ENCODE results near the gene CTIF. TPM values are rescaled to one million over a fixed set of nuclear protein-coding genes. Genes with fewer than 3 reads are reported as not detected.

Gene CTIF
- total RNA-seq, 2 donors from 2014 or later, result 30.6 to 61.2 TPM

DNA sequence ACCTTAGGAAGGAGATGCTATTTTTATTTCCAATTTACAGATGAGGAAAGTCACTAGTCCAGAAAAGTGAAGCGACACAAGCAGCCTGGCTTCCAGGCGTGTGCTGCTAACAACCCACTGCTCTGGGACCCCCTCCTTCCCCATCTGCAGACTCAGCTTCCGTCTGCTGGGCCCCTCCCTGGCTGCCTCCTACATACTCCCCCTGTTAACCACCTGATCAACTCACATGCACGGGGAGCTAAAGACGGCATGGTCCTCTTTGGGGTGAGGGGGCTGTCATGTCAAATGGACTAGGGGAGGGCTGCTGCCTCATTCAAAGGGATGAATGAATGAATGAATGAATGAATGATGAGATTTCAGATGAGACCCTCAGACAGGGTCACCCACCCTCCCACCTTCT is 184.2 kb downstream of the CTIF start:
- no peak overlapping the region for H3K4me3 ChIP-seq
- no peak for DNase-seq (ENCODE audit: low spot score)
- no peak overlapping the region for H3K27ac ChIP-seq
- H3K36me3 ChIP-seq, result peaks cover 5% of the 10 kb centered on the region
- H3K4me1 ChIP-seq, result peaks cover 0 to 43% of the 10 kb centered on the region in 2 donors
- H3K27me3 ChIP-seq, result no peaks in the 10 kb centered on the region
- TF ChIP-seq, protein P1, sequence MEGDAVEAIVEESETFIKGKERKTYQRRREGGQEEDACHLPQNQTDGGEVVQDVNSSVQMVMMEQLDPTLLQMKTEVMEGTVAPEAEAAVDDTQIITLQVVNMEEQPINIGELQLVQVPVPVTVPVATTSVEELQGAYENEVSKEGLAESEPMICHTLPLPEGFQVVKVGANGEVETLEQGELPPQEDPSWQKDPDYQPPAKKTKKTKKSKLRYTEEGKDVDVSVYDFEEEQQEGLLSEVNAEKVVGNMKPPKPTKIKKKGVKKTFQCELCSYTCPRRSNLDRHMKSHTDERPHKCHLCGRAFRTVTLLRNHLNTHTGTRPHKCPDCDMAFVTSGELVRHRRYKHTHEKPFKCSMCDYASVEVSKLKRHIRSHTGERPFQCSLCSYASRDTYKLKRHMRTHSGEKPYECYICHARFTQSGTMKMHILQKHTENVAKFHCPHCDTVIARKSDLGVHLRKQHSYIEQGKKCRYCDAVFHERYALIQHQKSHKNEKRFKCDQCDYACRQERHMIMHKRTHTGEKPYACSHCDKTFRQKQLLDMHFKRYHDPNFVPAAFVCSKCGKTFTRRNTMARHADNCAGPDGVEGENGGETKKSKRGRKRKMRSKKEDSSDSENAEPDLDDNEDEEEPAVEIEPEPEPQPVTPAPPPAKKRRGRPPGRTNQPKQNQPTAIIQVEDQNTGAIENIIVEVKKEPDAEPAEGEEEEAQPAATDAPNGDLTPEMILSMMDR (IDR thresholded peaks at IDR 0.05), result no peak
- peaks cover 0 to 8% of the 10 kb centered on the region in 2 donors for H3K9me3 ChIP-seq

DNA sequence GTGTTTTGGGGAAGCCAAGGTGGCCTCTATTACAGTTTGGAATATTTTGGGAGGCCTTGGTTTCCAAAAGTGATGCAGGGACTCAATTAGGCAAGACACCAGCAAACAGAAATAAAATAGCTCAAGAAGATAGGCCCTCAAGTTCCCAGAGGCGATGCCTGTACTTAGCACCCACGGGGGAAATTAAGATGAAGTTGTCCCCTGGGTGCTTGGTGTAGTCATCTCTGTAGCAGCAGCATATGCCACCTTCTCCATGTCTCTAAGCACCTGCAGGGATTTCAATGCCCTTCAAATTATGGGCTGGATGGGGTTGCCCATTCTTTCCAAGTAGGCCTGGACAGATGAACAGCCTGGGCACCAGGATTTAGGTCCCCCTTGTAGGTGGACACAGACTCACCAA is 185.0 kb downstream of the CTIF start:
- Histone ChIP-seq H3K4me3 (no peak overlapping the region), H3K9me3 (peaks cover 0 to 8% of the 10 kb centered on the region in 2 donors), H3K36me3 (peaks cover 5% of the 10 kb centered on the region), H3K4me1 (peaks cover 0 to 51% of the 10 kb centered on the region in 2 donors), H3K27ac (no peak overlapping the region), H3K27me3 (no peaks in the 10 kb centered on the region)
- TF ChIP-seq, protein P1 (IDR thresholded peaks at IDR 0.05), result no peak
- no peak for DNase-seq (ENCODE audit: low spot score)

DNA sequence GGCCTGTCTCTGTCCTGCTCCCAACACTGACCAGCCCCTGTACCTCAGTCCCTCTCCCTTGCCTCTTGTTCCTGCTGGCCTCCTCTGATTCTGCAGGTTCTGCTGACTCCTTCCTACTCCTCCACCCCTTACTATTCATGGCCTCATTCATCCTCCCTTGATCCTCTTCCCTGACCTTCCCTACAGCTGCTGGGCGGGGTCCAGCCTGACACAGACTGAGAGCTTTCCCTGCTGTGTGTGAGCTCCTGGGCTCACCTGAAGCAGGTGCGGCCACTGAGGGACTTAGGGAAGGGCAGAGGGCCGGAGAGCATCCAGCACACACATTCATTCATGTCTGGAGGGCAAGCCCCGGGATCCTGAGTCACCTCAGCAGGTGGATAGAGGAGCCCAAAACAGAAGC is 185.6 kb downstream of the CTIF start:
- peaks cover 0 to 8% of the 10 kb centered on the region in 2 donors for H3K9me3 ChIP-seq
- no peak for DNase-seq (ENCODE audit: low spot score)
- H3K27me3 ChIP-seq, result no peaks in the 10 kb centered on the region
- H3K4me1 ChIP-seq, result peaks cover 0 to 53% of the 10 kb centered on the region in 2 donors
- H3K27ac ChIP-seq, result peak overlapping the region in 1 of 2 donors; percentile 6
- H3K4me3 ChIP-seq, result no peak overlapping the region
- peaks cover 5% of the 10 kb centered on the region for H3K36me3 ChIP-seq
- TF ChIP-seq, protein P1 (IDR thresholded peaks at IDR 0.05), result no peak

DNA sequence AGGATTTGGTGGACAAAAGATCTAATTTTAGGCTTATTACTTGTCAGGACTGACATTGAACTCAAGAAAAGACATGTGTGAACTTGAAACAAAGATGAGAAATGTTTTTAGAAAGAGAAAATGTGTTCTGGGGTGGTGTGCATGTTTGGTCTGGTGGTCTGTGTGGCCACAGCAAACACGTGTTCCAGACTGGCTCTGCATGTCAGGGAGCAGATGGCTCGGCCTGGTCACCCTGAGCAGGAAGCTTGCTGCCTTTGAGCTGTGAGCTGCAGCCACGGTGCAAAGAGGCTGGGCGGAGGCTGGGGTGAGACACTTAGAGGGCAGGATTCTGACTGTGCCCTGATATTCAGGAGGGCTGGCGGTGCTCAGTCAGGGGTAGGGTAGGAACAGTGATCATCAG is 186.1 kb downstream of the CTIF start:
- Histone ChIP-seq H3K27ac (peak overlapping the region in 1 of 2 donors; percentile 6), H3K9me3 (peaks cover 0 to 8% of the 10 kb centered on the region in 2 donors), H3K27me3 (no peaks in the 10 kb centered on the region), H3K4me3 (no peak overlapping the region), H3K36me3 (peaks cover 5% of the 10 kb centered on the region), H3K4me1 (peaks cover 0 to 52% of the 10 kb centered on the region in 2 donors)
- no peak for DNase-seq (ENCODE audit: low spot score)
- TF ChIP-seq, protein P1 (IDR thresholded peaks at IDR 0.05), result no peak

DNA sequence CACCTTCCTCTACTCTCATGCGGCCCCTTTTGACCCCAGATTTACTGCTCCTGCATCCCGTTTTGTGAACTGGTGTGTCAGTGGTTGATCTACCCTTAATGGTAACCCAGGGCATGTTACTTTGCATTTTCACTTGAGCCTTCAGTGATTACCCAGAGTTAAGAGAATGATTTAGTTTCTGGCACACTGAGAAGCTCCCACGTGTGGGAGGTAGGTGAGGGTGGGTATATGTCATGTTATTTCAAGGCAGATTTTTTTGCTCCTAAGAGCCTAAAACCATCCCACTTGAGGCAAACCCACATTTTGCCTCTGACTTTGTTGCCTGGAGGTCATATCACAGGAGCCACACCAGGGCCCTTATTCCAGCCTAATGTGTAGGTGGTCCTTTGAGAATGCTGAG is 186.7 kb downstream of the CTIF start:
- H3K4me3 ChIP-seq, result no peak overlapping the region
- H3K9me3 ChIP-seq, result peaks cover 0 to 8% of the 10 kb centered on the region in 2 donors
- H3K27me3 ChIP-seq, result no peaks in the 10 kb centered on the region
- peaks cover 0 to 46% of the 10 kb centered on the region in 2 donors for H3K4me1 ChIP-seq
- H3K27ac ChIP-seq, result no peak overlapping the region
- TF ChIP-seq, protein P1 (IDR thresholded peaks at IDR 0.05), result no peak
- peaks cover 5% of the 10 kb centered on the region for H3K36me3 ChIP-seq
- no peak for DNase-seq (ENCODE audit: low spot score)

DNA sequence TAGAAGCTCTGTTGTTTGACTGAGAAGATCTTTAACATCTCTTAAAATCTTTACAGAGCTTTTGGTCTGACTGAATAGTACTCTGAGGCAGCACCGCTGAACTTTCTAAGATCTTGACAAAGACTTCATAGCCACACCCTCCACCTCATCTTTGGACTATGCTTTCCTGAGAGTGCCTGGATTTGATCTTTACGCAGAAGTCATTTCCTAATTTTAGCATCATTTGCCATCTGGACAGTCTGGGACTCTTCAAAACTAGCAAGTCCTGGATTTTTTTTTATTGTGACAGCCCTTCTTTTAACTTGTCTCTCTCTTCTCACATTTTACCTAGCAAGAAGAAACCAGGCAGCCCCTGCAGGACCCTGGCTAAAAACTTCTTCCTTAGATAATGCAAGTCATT is 188.8 kb downstream of the CTIF start:
- H3K27ac ChIP-seq, result peak overlapping the region; percentile 3 to 68
- no peaks in the 10 kb centered on the region for H3K27me3 ChIP-seq
- peaks cover 0 to 8% of the 10 kb centered on the region in 2 donors for H3K9me3 ChIP-seq
- peaks cover 2% of the 10 kb centered on the region for H3K36me3 ChIP-seq
- peaks cover 0 to 34% of the 10 kb centered on the region in 2 donors for H3K4me1 ChIP-seq
- TF ChIP-seq, protein P1 (IDR thresholded peaks at IDR 0.05), result no peak
- DNase-seq (ENCODE audit: low spot score), result no peak
- H3K4me3 ChIP-seq, result no peak overlapping the region

Data from right atrium auricular region (tissue), 2 donors.